Peyer's patch (tissue), 4 donors: ENCODE data around the gene ANKRD29. TPM values are rescaled to one million over a fixed set of nuclear protein-coding genes. Genes with fewer than 3 reads are reported as not detected.
A peak's percentile ranks its signal among the peaks of the same experiment; 100 is the strongest.

Source experiments
- DNase-seq, 3 donors: peaks; one replicate each; pipeline ENCODE4 v3.0.0-alpha.2; 2017 to 2019
- H3K27ac ChIP-seq, 4 donors: fragments of 200-600 bp; sonication (generic); one replicate each; pipeline ENCODE4 v1.5.1; 2016 to 2019
- H3K27me3 ChIP-seq, 2 donors: fragments of 200-600 bp; sonication (generic); one replicate each; pipeline ENCODE4 v1.5.1; 2019
- H3K36me3 ChIP-seq, 3 donors: fragments of 200-600 bp; sonication (generic); one replicate each; pipeline ENCODE4 v1.5.1; 2016 to 2019
- H3K4me1 ChIP-seq, 4 donors: fragments of 200-600 bp; sonication (generic); one replicate each; pipeline ENCODE4 v1.5.1; 2016 to 2019
- H3K4me3 ChIP-seq, 4 donors: fragments of 200-600 bp; sonication (generic); 1 replicate in 3 of 4; 2 replicates in 1 of 4; pipeline ENCODE4 v1.5.1; 2016 to 2019; ENCODE audit warnings: mild to moderate bottlenecking in 1 of 4
- H3K9me3 ChIP-seq, 4 donors: fragments of 200-600 bp; sonication (generic); one replicate each; pipeline ENCODE4 v1.5.1; 2016 to 2019; ENCODE audit warnings: mild to moderate bottlenecking in 1 of 4
- CTCF ChIP-seq, 6 experiments: fragments of 450-650 bp in 4 of 6; fragments of 200-600 bp in 2 of 6; sonication (generic) in 1 of 6; IDR thresholded peaks; one replicate each; pipeline ENCODE4 v1.5.1; 2017 to 2019; ENCODE audit warnings: antibody characterized with exemption in 6 of 6, mild to moderate bottlenecking in 3 of 6, moderate library complexity in 1 of 6
- POLR2A ChIP-seq, 2 donors: fragments of 450-650 bp; IDR thresholded peaks; one replicate each; pipeline ENCODE4 v1.5.1; 2017; ENCODE audit warnings: antibody characterized with exemption in 2 of 2, mild to moderate bottlenecking in 2 of 2, moderate library complexity in 2 of 2
- total RNA-seq, 4 donors: library from RNA; depleted of rRNA; stranded (reverse); fragments of >200 nt; gene quantifications; one replicate each; pipeline ENCODE4 v1.1.0, GENCODE V29; 2016

ANKRD29 gene
- total RNA-seq, 4 donors from 2014 or later = 4.0 to 18.2 (median 8.1) TPM

- no peak overlapping the region for H3K27ac ChIP-seq
- H3K4me1 ChIP-seq = peaks cover 0 to 12% (median 1%) of the 10 kb centered on the region in 4 donors
- no peak for DNase-seq
- H3K4me3 ChIP-seq = no peak overlapping the region
- H3K9me3 ChIP-seq = no peaks in the 10 kb centered on the region
- H3K27me3 ChIP-seq = peaks cover 0 to 4% of the 10 kb centered on the region in 2 donors
- TF ChIP-seq CTCF (IDR thresholded peaks at IDR 0.05) (no peak), POLR2A (IDR thresholded peaks at IDR 0.05) (no peak)
- H3K36me3 ChIP-seq = no peaks in the 10 kb centered on the region
Measured at GRCh38 chr18:23664674-23665073, 2.0 kb upstream of the ANKRD29 start.

- Histone ChIP-seq H3K4me1 (peaks cover 0 to 12% (median 1%) of the 10 kb centered on the region in 4 donors), H3K36me3 (no peaks in the 10 kb centered on the region), H3K9me3 (no peaks in the 10 kb centered on the region), H3K4me3 (peak overlapping the region; percentile 41 to 80 (median 59)), H3K27ac (no peak overlapping the region), H3K27me3 (peaks cover 0 to 4% of the 10 kb centered on the region in 2 donors)
- DNase-seq = no peak
- TF ChIP-seq CTCF (IDR thresholded peaks at IDR 0.05) (no peak), POLR2A (IDR thresholded peaks at IDR 0.05) (no peak)
Measured at GRCh38 chr18:23661735-23662308, 889 bp downstream of the ANKRD29 start.

GRCh38 chr18:23658285-23658684, 4.4 kb downstream of the ANKRD29 start:
- H3K27ac ChIP-seq = no peak overlapping the region
- no peak for TF ChIP-seq POLR2A (IDR thresholded peaks at IDR 0.05)
- no peak for TF ChIP-seq CTCF (IDR thresholded peaks at IDR 0.05)
- DNase-seq = no peak
- peaks cover 0 to 4% of the 10 kb centered on the region in 2 donors for H3K27me3 ChIP-seq
- no peaks in the 10 kb centered on the region for H3K36me3 ChIP-seq
- peaks cover 0 to 8% (median 1%) of the 10 kb centered on the region in 4 donors for H3K4me1 ChIP-seq
- no peaks in the 10 kb centered on the region for H3K9me3 ChIP-seq
- H3K4me3 ChIP-seq = no peak overlapping the region

GRCh38 chr18:23652232-23652631, 10.5 kb downstream of the ANKRD29 start:
- TF ChIP-seq CTCF (IDR thresholded peaks at IDR 0.05) (no peak), POLR2A (IDR thresholded peaks at IDR 0.05) (no peak)
- no peaks in the 10 kb centered on the region for H3K4me1 ChIP-seq
- H3K36me3 ChIP-seq = no peaks in the 10 kb centered on the region
- no peak overlapping the region for H3K4me3 ChIP-seq
- H3K27me3 ChIP-seq = no peaks in the 10 kb centered on the region
- H3K9me3 ChIP-seq = no peaks in the 10 kb centered on the region
- no peak for DNase-seq
- H3K27ac ChIP-seq = no peak overlapping the region

- Histone ChIP-seq H3K36me3 (no peaks in the 10 kb centered on the region), H3K27me3 (no peaks in the 10 kb centered on the region), H3K9me3 (no peaks in the 10 kb centered on the region), H3K27ac (no peak overlapping the region), H3K4me3 (no peak overlapping the region), H3K4me1 (no peaks in the 10 kb centered on the region)
- TF ChIP-seq POLR2A (IDR thresholded peaks at IDR 0.05) (no peak), CTCF (IDR thresholded peaks at IDR 0.05) (no peak)
- no peak for DNase-seq
Measured at GRCh38 chr18:23650968-23651927, 11.5 kb downstream of the ANKRD29 start.
